T-helper 1 cell treated with Interleukin-12 subunit alpha and Interleukin-12 subunit beta and Interleukin-4 antibody, amounts not matched to agents 30 ng/mL and 1 ng/mL, for 36 hours (primary cell): ENCODE measurements around the gene MMS22L. TPM values are rescaled to one million over a fixed set of nuclear protein-coding genes. Genes with fewer than 3 reads are reported as not detected.

Source experiments
- intact Hi-C: fragments of 100-400 bp; cut with micrococcal nuclease; formaldehyde crosslinking; loops from one replicate; pipeline ENCODE4 v1.15.1; 2024
- total RNA-seq: library from RNA; stranded (reverse); gene quantifications from 2 replicates; pipeline ENCODE4 v1.2.3, GENCODE V29; 2022

MMS22L gene
- total RNA-seq, 1 donor from 2014 or later: 45.6 TPM

- intact Hi-C loops: no loop called here
These were observed 188.6 kb downstream of the MMS22L start for GRCh38 chr6:97094376-97094775.

DNA sequence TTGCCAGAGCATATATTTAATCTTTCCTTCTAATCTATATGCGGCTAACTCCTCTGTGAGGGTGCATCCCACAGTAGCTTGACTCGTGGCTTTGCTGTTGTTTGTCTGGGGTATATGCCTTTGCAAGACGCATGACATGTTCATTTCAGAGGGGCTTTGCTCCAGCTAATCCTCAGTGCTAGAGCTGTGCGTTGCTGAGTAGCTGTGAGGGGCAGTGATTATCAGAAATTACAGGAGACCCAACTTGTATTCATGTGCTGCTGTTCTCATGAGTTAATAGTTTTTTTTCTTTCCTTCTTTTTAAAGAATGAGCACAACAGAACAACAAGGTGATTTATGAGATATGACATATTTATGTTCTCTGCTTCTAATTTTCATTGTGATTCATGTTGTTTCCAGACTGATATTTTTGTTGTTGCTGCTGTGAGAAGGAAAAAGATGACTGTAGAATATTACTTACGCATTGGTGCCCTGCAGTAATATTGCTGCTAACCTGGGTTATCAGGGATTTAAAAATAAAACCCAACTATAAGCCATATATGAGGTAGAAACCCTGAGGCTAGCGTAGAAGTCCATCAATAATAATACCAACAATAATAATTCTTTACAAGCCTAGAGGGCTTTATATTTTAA is 190.2 kb downstream of the MMS22L start:
- intact Hi-C loops: no loop called here
